ENCODE results near the gene SLC5A6.

Gene SLC5A6

GRCh38 chr2:27174638-27175037 is 37.4 kb downstream of the SLC5A6 start:
- DNase-seq (ENCODE audit: low spot score): no peak

- no peak for DNase-seq (ENCODE audit: low spot score)
Measured at GRCh38 chr2:27171351-27171848, 40.7 kb downstream of the SLC5A6 start.

- DNase-seq (ENCODE audit: low spot score): no peak
Measured at GRCh38 chr2:27170581-27171337, 41.3 kb downstream of the SLC5A6 start.

- no peak for DNase-seq (ENCODE audit: low spot score)
Measured at GRCh38 chr2:27164960-27165763, 46.9 kb downstream of the SLC5A6 start.

GRCh38 chr2:27162151-27163121 is 49.6 kb downstream of the SLC5A6 start:
- peak; percentile 55 for DNase-seq (ENCODE audit: low spot score)

- DNase-seq (ENCODE audit: low spot score): no peak
Measured at GRCh38 chr2:27160191-27160590, 51.9 kb downstream of the SLC5A6 start.

- DNase-seq (ENCODE audit: low spot score): no peak
Measured at GRCh38 chr2:27159271-27159670, 52.8 kb downstream of the SLC5A6 start.

GRCh38 chr2:27158468-27158867 is 53.6 kb downstream of the SLC5A6 start:
- DNase-seq (ENCODE audit: low spot score): no peak

GRCh38 chr2:27155069-27155520 is 57.0 kb downstream of the SLC5A6 start:
- no peak for DNase-seq (ENCODE audit: low spot score)

GRCh38 chr2:27154488-27154887 is 57.6 kb downstream of the SLC5A6 start:
- DNase-seq (ENCODE audit: low spot score): no peak

- DNase-seq (ENCODE audit: low spot score): peak; percentile 50
Measured at GRCh38 chr2:27152796-27153464, 59.1 kb downstream of the SLC5A6 start.

GRCh38 chr2:27152102-27152795 is 59.8 kb downstream of the SLC5A6 start:
- DNase-seq (ENCODE audit: low spot score): no peak

GRCh38 chr2:27150639-27151230 is 61.3 kb downstream of the SLC5A6 start:
- no peak for DNase-seq (ENCODE audit: low spot score)

Data from hepatic stellate cell (primary cell).